RWPE2 (cell line): ENCODE results near the gene PTCD2.
"Not testable (repeated sequence)": the region's sequence is repeated elsewhere in the genome, so short reads cannot be mapped to it uniquely, and the experiment has no call there.

ENCODE experiments used
- ATAC-seq: fragments of 200-7000 bp; cut with Tn5 transposase; 3 replicates; pipeline ENCODE4 v1.9.1; 2021; ENCODE audit warnings: low read depth
- DNase-seq: peaks from one replicate; pipeline ENCODE4 v3.0.0-alpha.2; 2020; ENCODE audit warnings: low spot score
- H3K27ac ChIP-seq: fragments of 450-650 bp; 2 replicates; pipeline ENCODE4 v1.5.1; 2017; ENCODE audit warnings: mild to moderate bottlenecking; ENCODE audit not compliant: poor library complexity, severe bottlenecking
- H3K27me3 ChIP-seq: fragments of 250-450 bp; sonication (Bioruptor Pico); 2 replicates; pipeline ENCODE4 v1.5.1; 2021; ENCODE audit warnings: mild to moderate bottlenecking, moderate library complexity; ENCODE audit not compliant: insufficient read depth, poor library complexity, severe bottlenecking
- H3K36me3 ChIP-seq: fragments of 250-450 bp; sonication (Bioruptor Pico); 2 replicates; pipeline ENCODE4 v1.5.1; 2020; ENCODE audit warnings: low read depth, mild to moderate bottlenecking, moderate library complexity
- H3K4me1 ChIP-seq: fragments of 250-450 bp; sonication (Bioruptor Pico); 2 replicates; pipeline ENCODE4 v1.5.1; 2021; ENCODE audit warnings: mild to moderate bottlenecking, moderate library complexity; ENCODE audit not compliant: insufficient read depth, poor library complexity, severe bottlenecking
- H3K4me3 ChIP-seq: fragments of 250-450 bp; sonication (Bioruptor Pico); 2 replicates; pipeline ENCODE4 v1.5.1; 2021; ENCODE audit warnings: mild to moderate bottlenecking, moderate library complexity; ENCODE audit not compliant: severe bottlenecking
- H3K9me3 ChIP-seq: fragments of 250-450 bp; sonication (Bioruptor Pico); 2 replicates; pipeline ENCODE4 v1.5.1; 2021; ENCODE audit warnings: mild to moderate bottlenecking, moderate library complexity; ENCODE audit not compliant: severe bottlenecking
- CTCF ChIP-seq: fragments of 450-650 bp; IDR thresholded peaks from one replicate; pipeline ENCODE4 v1.5.1; 2017; ENCODE audit warnings: mild to moderate bottlenecking, moderate library complexity; ENCODE audit not compliant: poor library complexity, severe bottlenecking

The PTCD2 gene

GRCh38 chr5:72307968-72308852, 12.0 kb upstream of the PTCD2 start:
- H3K27ac ChIP-seq: peak overlapping the region; percentile 85
- peak overlapping the region; percentile 61 for H3K4me3 ChIP-seq
- peak; percentile 98 for ATAC-seq
- H3K36me3 ChIP-seq: peaks cover 71% of the 10 kb centered on the region
- H3K9me3 ChIP-seq: no peaks in the 10 kb centered on the region
- H3K4me1 ChIP-seq: peaks cover 11% of the 10 kb centered on the region
- no peaks in the 10 kb centered on the region for H3K27me3 ChIP-seq
- peak; percentile 99 for TF ChIP-seq CTCF
- DNase-seq: peak; percentile 99

GRCh38 chr5:72308853-72309191, 11.4 kb upstream of the PTCD2 start:
- Histone ChIP-seq H3K36me3 (peaks cover 75% of the 10 kb centered on the region), H3K27ac (peak overlapping the region; percentile 85), H3K27me3 (no peaks in the 10 kb centered on the region), H3K4me3 (no peak overlapping the region), H3K4me1 (peaks cover 11% of the 10 kb centered on the region), H3K9me3 (no peaks in the 10 kb centered on the region)
- no peak for TF ChIP-seq CTCF
- no peak for ATAC-seq
- DNase-seq: no peak

GRCh38 chr5:72313141-72313540, 7.0 kb upstream of the PTCD2 start:
- Histone ChIP-seq H3K27me3 (no peaks in the 10 kb centered on the region), H3K27ac (no peak overlapping the region), H3K4me3 (no peak overlapping the region), H3K4me1 (peaks cover 3% of the 10 kb centered on the region), H3K36me3 (peaks cover 82% of the 10 kb centered on the region), H3K9me3 (no peaks in the 10 kb centered on the region)
- no peak for ATAC-seq
- DNase-seq: no peak
- no peak for TF ChIP-seq CTCF

GRCh38 chr5:72314571-72315172, 5.5 kb upstream of the PTCD2 start:
- H3K36me3 ChIP-seq: peaks cover 81% of the 10 kb centered on the region
- no peaks in the 10 kb centered on the region for H3K27me3 ChIP-seq
- no peak for TF ChIP-seq CTCF
- H3K4me3 ChIP-seq: no peak overlapping the region
- ATAC-seq (peak; percentile 58; the same call in 1 of the 3 replicates), DNase-seq (no peak)
- H3K4me1 ChIP-seq: peaks cover 7% of the 10 kb centered on the region
- H3K27ac ChIP-seq: no peak overlapping the region
- H3K9me3 ChIP-seq: no peaks in the 10 kb centered on the region

GRCh38 chr5:72319435-72319975, 668 bp upstream of the PTCD2 start:
- ATAC-seq: peak; percentile 6; the same call in 1 of the 3 replicates
- peak overlapping the region; percentile 85 for H3K4me3 ChIP-seq
- DNase-seq, H3K9me3 ChIP-seq, H3K27me3 ChIP-seq: not testable (repeated sequence)
- peaks cover 47% of the 10 kb centered on the region for H3K36me3 ChIP-seq
- peaks cover 14% of the 10 kb centered on the region for H3K4me1 ChIP-seq
- H3K27ac ChIP-seq: peak overlapping the region; percentile 47
